Body of pancreas (tissue), 4 donors: Measurements from ENCODE around the gene PPT1. TPM values are rescaled to one million over a fixed set of nuclear protein-coding genes. Genes with fewer than 3 reads are reported as not detected.
"Not testable (repeated sequence)": the region's sequence is repeated elsewhere in the genome, so short reads cannot be mapped to it uniquely, and the experiment has no call there.

ENCODE experiments used
- ATAC-seq: fragments of 150-250 bp; one replicate; pipeline ENCODE4 v1.9.1; 2016
- DNase-seq, 4 donors: peaks; one replicate each; pipeline ENCODE4 v3.0.0-alpha.2; 2019
- H3K27ac ChIP-seq, 4 donors: fragments of 200-600 bp; sonication (generic); 1 replicate in 3 of 4; 2 replicates in 1 of 4; pipeline versions ENCODE4 v1.5.1 to v1.6.1; 2016 to 2019; ENCODE audit warnings: mild to moderate bottlenecking in 1 of 4, mixed read lengths in 1 of 4, moderate library complexity in 1 of 4
- H3K27me3 ChIP-seq, 2 donors: fragments of 200-600 bp; sonication (generic); one replicate each; pipeline ENCODE4 v1.6.0; 2016; ENCODE audit warnings: mild to moderate bottlenecking in 1 of 2
- H3K36me3 ChIP-seq, 2 donors: fragments of 200-600 bp; sonication (generic); replicated peaks in 1 of 2; 2 replicates each; pipeline ENCODE4 v1.5.1; 2016; ENCODE audit warnings: low read depth in 2 of 2; ENCODE audit not compliant: insufficient read depth in 1 of 2
- H3K4me1 ChIP-seq: fragments of 200-600 bp; sonication (generic); one replicate; pipeline ENCODE4 v1.6.0; 2016
- H3K4me3 ChIP-seq, 2 donors: fragments of 200-600 bp; sonication (generic); 1 replicate in 1 of 2; 2 replicates in 1 of 2; pipeline ENCODE4 v1.5.1; 2016 to 2019
- H3K9me3 ChIP-seq, 3 donors: fragments of 200-600 bp; sonication (generic); 1 replicate in 2 of 3; 2 replicates in 1 of 3; pipeline ENCODE4 v1.5.1; 2016
- CTCF ChIP-seq, 7 experiments: fragments of 450-650 bp in 4 of 7; fragments of 200-600 bp in 3 of 7; sonication (generic) in 3 of 7; IDR thresholded peaks; one replicate each; pipeline ENCODE4 v1.5.1; 2016 to 2019; ENCODE audit warnings: antibody characterized with exemption in 7 of 7
- POLR2A ChIP-seq, 3 donors: fragments of 450-650 bp; IDR thresholded peaks; one replicate each; pipeline ENCODE4 v1.6.1; 2016; ENCODE audit warnings: antibody characterized with exemption in 3 of 3, mild to moderate bottlenecking in 2 of 3
- WGBS, 2 donors: methylation state at CpG; one replicate each; pipeline ENCODE4 v1.1.5; 2017; 5-methylcytosine and 5-hydroxymethylcytosine counted together
- intact Hi-C: fragments of 100-400 bp; cut with DNase I; formaldehyde crosslinking; loops from one replicate; pipeline ENCODE4 v1.15.1; 2023
- total RNA-seq, 2 donors: library from RNA; depleted of rRNA; stranded (reverse); fragments of >200 nt; gene quantifications; one replicate each; pipeline ENCODE4 v1.1.0, GENCODE V29; 2016

Gene PPT1
- total RNA-seq, 2 donors from 2014 or later: 26.4 to 28.5 TPM

- Histone ChIP-seq H3K4me3 (no peak overlapping the region), H3K27ac (no peak overlapping the region), H3K9me3 (no peaks in the 10 kb centered on the region), H3K27me3 (no peaks in the 10 kb centered on the region), H3K36me3 (peaks cover 0 to 9% of the 10 kb centered on the region in 2 donors), H3K4me1 (peaks cover 15% of the 10 kb centered on the region)
- intact Hi-C loops: no loop called here
- WGBS, 2 donors: 66 to 67% methylated on average over 6 of the region's 6 CpGs
- DNase-seq: no peak
- no peak for ATAC-seq
- TF ChIP-seq CTCF (IDR thresholded peaks at IDR 0.05): no peak
- no peak for TF ChIP-seq POLR2A (IDR thresholded peaks at IDR 0.05)
Measured at GRCh38 chr1:40092706-40093639, 4.1 kb downstream of the PPT1 start.

- WGBS, 2 donors: 85 to 86% methylated on average over 2 of the region's 2 CpGs
- ATAC-seq (no peak), DNase-seq (no peak)
- no peak overlapping the region for H3K27ac ChIP-seq
- H3K27me3 ChIP-seq: no peaks in the 10 kb centered on the region
- H3K36me3 ChIP-seq: peaks cover 0 to 9% of the 10 kb centered on the region in 2 donors
- peaks cover 10% of the 10 kb centered on the region for H3K4me1 ChIP-seq
- no peaks in the 10 kb centered on the region for H3K9me3 ChIP-seq
- TF ChIP-seq CTCF (IDR thresholded peaks at IDR 0.05) (no peak), POLR2A (IDR thresholded peaks at IDR 0.05) (no peak)
- H3K4me3 ChIP-seq: no peak overlapping the region
- intact Hi-C loops: no loop called here
Measured at GRCh38 chr1:40092241-40092640, 4.8 kb downstream of the PPT1 start.

GRCh38 chr1:40090652-40091355 lies 6.2 kb downstream of the PPT1 start:
- ATAC-seq (no peak), DNase-seq (no peak)
- WGBS, 2 donors: 85% methylated on average over 5 of the region's 5 CpGs
- Histone ChIP-seq H3K27me3 (no peaks in the 10 kb centered on the region), H3K27ac (no peak overlapping the region), H3K9me3 (no peaks in the 10 kb centered on the region), H3K4me1 (no peaks in the 10 kb centered on the region), H3K36me3 (peaks cover 0 to 9% of the 10 kb centered on the region in 2 donors), H3K4me3 (no peak overlapping the region)
- TF ChIP-seq POLR2A (IDR thresholded peaks at IDR 0.05) (no peak), CTCF (IDR thresholded peaks at IDR 0.05) (no peak)
- intact Hi-C loops: no loop called here

DNA sequence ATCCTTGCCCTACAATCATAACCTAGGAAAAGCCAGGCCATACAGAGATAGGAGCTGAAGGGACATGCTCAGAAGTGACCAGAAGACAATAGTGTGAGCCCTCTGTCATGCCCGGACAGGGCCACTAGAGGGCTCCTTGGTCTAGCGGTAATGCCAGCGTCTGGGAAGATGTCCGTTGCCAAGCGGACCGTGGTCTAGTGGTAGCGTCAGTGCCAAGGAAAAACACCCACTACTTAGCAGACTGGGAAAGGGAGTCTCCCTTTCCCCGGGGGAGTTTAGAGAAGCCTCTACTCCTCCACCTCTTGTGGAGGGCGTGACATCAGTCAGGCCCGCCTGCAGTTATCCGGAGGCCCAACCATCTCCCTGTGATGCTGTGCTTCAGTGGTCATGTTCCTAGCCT lies 12.3 kb downstream of the PPT1 start:
- WGBS, 2 donors: 19 to 22% methylated on average over 11 of the region's 11 CpGs
- not testable (repeated sequence) for H3K4me1 ChIP-seq, H3K36me3 ChIP-seq, H3K4me3 ChIP-seq, H3K9me3 ChIP-seq, H3K27me3 ChIP-seq, ATAC-seq, H3K27ac ChIP-seq
- peak; percentile 36 to 73 (median 50) for TF ChIP-seq CTCF (IDR thresholded peaks at IDR 0.05)
- peak; percentile 69 to 84 (median 72) for DNase-seq
- intact Hi-C loops: loop anchor here (5.0 kb wide), 1 partner anchor 258 kb away; no protein-coding TSS in a partner anchor
